Osteoblast (primary cell): ENCODE measurements around the gene EFCAB10. TPM values are rescaled to one million over a fixed set of nuclear protein-coding genes. Genes with fewer than 3 reads are reported as not detected.

Source experiments
- total RNA-seq: library from RNA; depleted of rRNA; stranded (reverse); fragments of >200 nt; gene quantifications from 2 replicates; pipeline ENCODE4 v1.2.3, GENCODE V29; 2012

Gene EFCAB10
- total RNA-seq, 1 donor: not detected

Other genes with a start within 250 kb of the EFCAB10 start
- 81.0 and 82.2 TPM in 2 replicates for gene SRPK2, start 192.6 kb downstream of the EFCAB10 start, total RNA-seq
- 20.0 and 22.4 TPM in 2 replicates for gene PUS7, start 59.2 kb downstream of the EFCAB10 start, total RNA-seq
- 16.6 and 18.0 TPM in 2 replicates for gene RINT1, start 49.3 kb downstream of the EFCAB10 start, total RNA-seq